ENCODE results near the gene EFCAB14. TPM values are rescaled to one million over a fixed set of nuclear protein-coding genes. Genes with fewer than 3 reads are reported as not detected.

EFCAB14 gene
- total and polyA plus RNA-seq, 2 donors (not counting 3 experiments of a cell fraction or from before 2014, with no cell fraction given) = 30.0 to 81.7 TPM

GRCh38 chr1:46676531-46676930, 42.4 kb downstream of the EFCAB14 start:
- no TSS peak for BruUV-seq (replicated peaks)
- Histone ChIP-seq H3K4me2 (ENCODE audit: insufficient read depth, low read length) (no peak overlapping the region), H3K4me3 (replicated peaks in 1 of 3; ENCODE audit: insufficient read depth in 1 of 3, low read depth in 1 of 3, low read length in 3 of 3) (no peak overlapping the region), H3K9ac (replicated peaks; ENCODE audit: extremely low read depth, insufficient read depth, low read length) (no peak overlapping the region), H3K79me2 (ENCODE audit: control insufficient read depth, insufficient read depth, low read length) (no peaks in the 10 kb centered on the region), H3K27me3 (ENCODE audit: control insufficient read depth in 2 of 2, insufficient read depth in 2 of 2, low read length in 2 of 2) (no peaks in the 10 kb centered on the region), H3K36me3 (ENCODE audit: control insufficient read depth in 2 of 2, extremely low read depth in 1 of 2, insufficient read depth in 2 of 2, low read length in 2 of 2) (peaks cover 4 to 16% of the 10 kb centered on the region in 2 experiments), H2AFZ (ENCODE audit: low read depth, low read length) (no peak overlapping the region), H3K27ac (ENCODE audit: insufficient read depth, low read depth, low read length) (no peak overlapping the region), H4K20me1 (replicated peaks; ENCODE audit: control insufficient read depth, extremely low read depth, insufficient read depth, low read length) (no peaks in the 10 kb centered on the region), H3K4me1 (ENCODE audit: control insufficient read depth, extremely low read depth, insufficient read depth, low read length) (peaks cover 6% of the 10 kb centered on the region), H3K9me3 (replicated peaks; ENCODE audit: control insufficient read depth, insufficient read depth, low read length) (no peaks in the 10 kb centered on the region), H3K9me1 (replicated peaks; ENCODE audit: control insufficient read depth, extremely low read depth, insufficient read depth, low read length) (no peaks in the 10 kb centered on the region)
- no peak for DNase-seq (ENCODE audit: low read depth, low spot score)
- dilution Hi-C loops (cut with MboI; ENCODE audit: extremely low pct_ligation_motif_present, low sequenced_read_pairs) = no loop called here
- intact Hi-C loops (cut with micrococcal nuclease) = no loop called here
- POLR2A ChIA-PET = no interaction called here
- no peak for TF ChIP-seq POLR2AphosphoS5 (IDR thresholded peaks at IDR 0.05; ENCODE audit: insufficient read depth, low read depth, low read length)
- TF ChIP-seq JUN (IDR thresholded peaks at IDR 0.05; ENCODE audit: borderline replicate concordance, insufficient read depth, insufficient read length, low read depth) = no peak
- TF ChIP-seq MYC (IDR thresholded peaks at IDR 0.05; ENCODE audit: low read depth, low read length) = no peak
- no peak for TF ChIP-seq GATA2 (IDR thresholded peaks at IDR 0.05; ENCODE audit: insufficient read depth, insufficient read length, low read depth, low read length)
- no peak for TF ChIP-seq CTCF (IDR thresholded peaks at IDR 0.05; ENCODE audit: extremely low read depth in 1 of 2, insufficient read depth in 1 of 2, low read depth in 1 of 2, low read length in 2 of 2)
- TF ChIP-seq EZH2 (IDR thresholded peaks at IDR 0.05; ENCODE audit: borderline replicate concordance, low read depth, low read length, severe bottlenecking) = no peak
- FAIRE-seq = no peak
- CTCF ChIA-PET = interaction anchor here (3.6 kb wide), 1 partner anchor 48 kb away, joined by 12 read pairs; no protein-coding TSS in a partner anchor

All from endothelial cell of umbilical vein (primary cell).